Measurements from ENCODE around the gene SEMA5A.

GRCh38 chr5:9483779-9484178, 62.1 kb downstream of the SEMA5A start:
- TF ChIP-seq, protein P1, sequence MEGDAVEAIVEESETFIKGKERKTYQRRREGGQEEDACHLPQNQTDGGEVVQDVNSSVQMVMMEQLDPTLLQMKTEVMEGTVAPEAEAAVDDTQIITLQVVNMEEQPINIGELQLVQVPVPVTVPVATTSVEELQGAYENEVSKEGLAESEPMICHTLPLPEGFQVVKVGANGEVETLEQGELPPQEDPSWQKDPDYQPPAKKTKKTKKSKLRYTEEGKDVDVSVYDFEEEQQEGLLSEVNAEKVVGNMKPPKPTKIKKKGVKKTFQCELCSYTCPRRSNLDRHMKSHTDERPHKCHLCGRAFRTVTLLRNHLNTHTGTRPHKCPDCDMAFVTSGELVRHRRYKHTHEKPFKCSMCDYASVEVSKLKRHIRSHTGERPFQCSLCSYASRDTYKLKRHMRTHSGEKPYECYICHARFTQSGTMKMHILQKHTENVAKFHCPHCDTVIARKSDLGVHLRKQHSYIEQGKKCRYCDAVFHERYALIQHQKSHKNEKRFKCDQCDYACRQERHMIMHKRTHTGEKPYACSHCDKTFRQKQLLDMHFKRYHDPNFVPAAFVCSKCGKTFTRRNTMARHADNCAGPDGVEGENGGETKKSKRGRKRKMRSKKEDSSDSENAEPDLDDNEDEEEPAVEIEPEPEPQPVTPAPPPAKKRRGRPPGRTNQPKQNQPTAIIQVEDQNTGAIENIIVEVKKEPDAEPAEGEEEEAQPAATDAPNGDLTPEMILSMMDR (IDR thresholded peaks at IDR 0.05; ENCODE audit: low read length): no peak
- no peak for TF ChIP-seq EZH2 (optimal IDR thresholded peaks at IDR 0.05; ENCODE audit: low read depth, low read length)

All from MM.1S (cell line).